Measurements from ENCODE around the gene ABCC3. TPM values are rescaled to one million over a fixed set of nuclear protein-coding genes. Genes with fewer than 3 reads are reported as not detected.

ABCC3 gene
- total RNA-seq, 4 donors from 2014 or later: 2.0 to 18.7 (median 5.1) TPM

GRCh38 chr17:50620858-50621257 lies 13.8 kb upstream of the ABCC3 start:
- no peak for ATAC-seq
- H3K27ac ChIP-seq: no peak overlapping the region
- no peaks in the 10 kb centered on the region for H3K36me3 ChIP-seq
- no peaks in the 10 kb centered on the region for H3K9me3 ChIP-seq
- WGBS, 2 donors (ENCODE audit: low coverage in 1 of 2): 61 to 67% methylated on average over 6 to 15 of the region's 17 CpGs
- H3K4me1 ChIP-seq: peaks cover 0 to 1% (median 0%) of the 10 kb centered on the region in 3 donors
- TF ChIP-seq EP300 (IDR thresholded peaks at IDR 0.05) (no peak), POLR2AphosphoS5 (IDR thresholded peaks at IDR 0.05) (no peak), POLR2A (IDR thresholded peaks at IDR 0.05) (no peak)
- TF ChIP-seq, protein P1, sequence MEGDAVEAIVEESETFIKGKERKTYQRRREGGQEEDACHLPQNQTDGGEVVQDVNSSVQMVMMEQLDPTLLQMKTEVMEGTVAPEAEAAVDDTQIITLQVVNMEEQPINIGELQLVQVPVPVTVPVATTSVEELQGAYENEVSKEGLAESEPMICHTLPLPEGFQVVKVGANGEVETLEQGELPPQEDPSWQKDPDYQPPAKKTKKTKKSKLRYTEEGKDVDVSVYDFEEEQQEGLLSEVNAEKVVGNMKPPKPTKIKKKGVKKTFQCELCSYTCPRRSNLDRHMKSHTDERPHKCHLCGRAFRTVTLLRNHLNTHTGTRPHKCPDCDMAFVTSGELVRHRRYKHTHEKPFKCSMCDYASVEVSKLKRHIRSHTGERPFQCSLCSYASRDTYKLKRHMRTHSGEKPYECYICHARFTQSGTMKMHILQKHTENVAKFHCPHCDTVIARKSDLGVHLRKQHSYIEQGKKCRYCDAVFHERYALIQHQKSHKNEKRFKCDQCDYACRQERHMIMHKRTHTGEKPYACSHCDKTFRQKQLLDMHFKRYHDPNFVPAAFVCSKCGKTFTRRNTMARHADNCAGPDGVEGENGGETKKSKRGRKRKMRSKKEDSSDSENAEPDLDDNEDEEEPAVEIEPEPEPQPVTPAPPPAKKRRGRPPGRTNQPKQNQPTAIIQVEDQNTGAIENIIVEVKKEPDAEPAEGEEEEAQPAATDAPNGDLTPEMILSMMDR (IDR thresholded peaks at IDR 0.05): no peak
- H3K27me3 ChIP-seq: peaks cover 20% of the 10 kb centered on the region
- H3K4me3 ChIP-seq: no peak overlapping the region

DNA sequence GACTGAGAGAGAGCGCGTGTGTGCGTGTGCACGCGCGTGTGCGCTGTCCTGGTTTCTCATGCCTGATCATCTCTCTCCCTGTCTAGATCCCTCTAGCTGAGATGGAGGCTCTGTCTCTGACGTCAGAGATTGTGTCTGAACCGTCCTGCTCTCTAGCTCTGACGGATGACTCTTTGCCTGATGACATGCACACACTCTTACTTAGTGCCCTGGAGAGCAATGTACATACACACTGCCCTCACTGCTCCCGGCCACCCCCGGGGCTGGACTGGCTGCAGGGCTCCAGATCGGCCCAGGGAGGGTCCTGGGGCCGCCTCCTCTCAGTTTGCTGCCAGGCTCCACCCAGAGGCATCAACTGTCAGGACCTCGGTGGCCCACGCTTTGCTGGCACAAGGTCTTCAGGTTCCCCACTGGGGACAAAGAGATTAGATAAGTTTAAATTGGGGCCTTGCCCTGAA lies 13.1 kb upstream of the ABCC3 start:
- Histone ChIP-seq H3K9me3 (no peaks in the 10 kb centered on the region), H3K4me3 (no peak overlapping the region), H3K36me3 (no peaks in the 10 kb centered on the region), H3K27ac (no peak overlapping the region), H3K27me3 (peaks cover 20% of the 10 kb centered on the region), H3K4me1 (peaks cover 0 to 8% (median 0%) of the 10 kb centered on the region in 3 donors)
- TF ChIP-seq POLR2A (IDR thresholded peaks at IDR 0.05) (no peak), EP300 (IDR thresholded peaks at IDR 0.05) (no peak), POLR2AphosphoS5 (IDR thresholded peaks at IDR 0.05) (no peak)
- TF ChIP-seq, protein P1 (IDR thresholded peaks at IDR 0.05): no peak
- 60 to 78% methylated on average over 1 to 7 of the region's 16 CpGs for WGBS, 2 donors (ENCODE audit: low coverage in 1 of 2)
- ATAC-seq: no peak

- TF ChIP-seq EP300 (IDR thresholded peaks at IDR 0.05) (no peak), POLR2A (IDR thresholded peaks at IDR 0.05) (no peak), POLR2AphosphoS5 (IDR thresholded peaks at IDR 0.05) (no peak)
- TF ChIP-seq, protein P1 (IDR thresholded peaks at IDR 0.05): no peak
- ATAC-seq: no peak
- Histone ChIP-seq H3K9me3 (no peaks in the 10 kb centered on the region), H3K4me1 (peaks cover 0 to 8% (median 0%) of the 10 kb centered on the region in 3 donors), H3K4me3 (no peak overlapping the region), H3K27me3 (peaks cover 42% of the 10 kb centered on the region), H3K27ac (no peak overlapping the region), H3K36me3 (no peaks in the 10 kb centered on the region)
- WGBS, 2 donors (ENCODE audit: low coverage in 1 of 2): 63 to 92% methylated on average over 1 to 2 of the region's 7 CpGs
Observed at GRCh38 chr17:50624321-50624934, 10.3 kb upstream of the ABCC3 start.

DNA sequence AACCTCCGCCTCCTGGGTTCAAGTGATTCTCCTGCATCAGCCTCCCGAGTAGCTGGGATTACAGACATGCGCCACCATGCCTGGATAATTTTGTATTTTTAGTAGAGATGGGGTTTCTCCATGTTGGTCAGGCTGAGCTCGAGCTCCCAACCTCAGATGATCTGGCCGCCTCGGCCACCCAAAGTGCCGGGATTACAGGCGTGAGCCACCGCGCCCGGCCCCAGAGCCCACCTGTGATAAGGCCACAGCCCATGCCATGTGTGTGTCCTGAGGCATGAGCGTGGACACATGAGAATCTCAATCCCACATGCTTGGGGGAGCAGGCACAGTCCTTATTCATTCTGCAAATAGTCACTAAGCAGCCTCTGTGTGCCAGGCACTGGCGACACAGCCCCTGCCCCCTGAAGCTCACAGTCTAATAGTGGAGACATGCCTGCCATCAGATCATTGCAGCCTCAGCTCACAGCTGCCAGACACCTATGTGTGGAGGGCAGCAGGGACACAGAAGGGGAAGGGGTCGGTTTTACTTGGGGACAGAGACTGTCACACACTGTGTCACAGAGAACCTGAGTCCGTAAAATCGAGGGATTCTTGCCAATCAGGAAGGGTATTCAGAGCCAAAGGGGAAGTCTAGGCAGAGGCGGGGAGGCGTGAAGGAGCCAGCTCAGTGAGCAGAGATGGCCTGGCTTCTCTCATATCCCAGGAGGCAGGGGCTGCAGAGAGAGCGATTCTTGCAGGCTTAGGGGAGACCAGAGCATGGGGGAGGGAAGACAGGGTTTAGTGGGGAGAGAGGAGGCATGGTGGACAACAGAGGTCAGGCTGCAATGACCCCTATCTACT lies 9.4 kb upstream of the ABCC3 start:
- Histone ChIP-seq H3K4me1 (peaks cover 0 to 8% (median 0%) of the 10 kb centered on the region in 3 donors), H3K9me3 (no peaks in the 10 kb centered on the region), H3K27ac (no peak overlapping the region), H3K4me3 (no peak overlapping the region), H3K27me3 (peaks cover 50% of the 10 kb centered on the region), H3K36me3 (no peaks in the 10 kb centered on the region)
- no peak for ATAC-seq
- WGBS, 2 donors (ENCODE audit: low coverage in 1 of 2): 67 to 80% methylated on average over 1 to 2 of the region's 19 CpGs
- TF ChIP-seq POLR2A (IDR thresholded peaks at IDR 0.05): no peak
- TF ChIP-seq POLR2AphosphoS5 (IDR thresholded peaks at IDR 0.05): no peak
- TF ChIP-seq EP300 (IDR thresholded peaks at IDR 0.05): no peak
- TF ChIP-seq, protein P1 (IDR thresholded peaks at IDR 0.05): no peak
